Gastrocnemius medialis (tissue), 4 donors: ENCODE results near the gene HP.

Experiments
- POLR2A ChIP-seq, 2 donors: fragments of 450-650 bp; IDR thresholded peaks; one replicate each; pipeline ENCODE4 v1.6.1; 2017; ENCODE audit warnings: antibody characterized with exemption in 2 of 2, mild to moderate bottlenecking in 2 of 2, moderate library complexity in 2 of 2
- TF ChIP-seq, protein P1 (sequence below), 5 experiments: fragments of 450-650 bp in 3 of 5; fragments of 200-600 bp in 2 of 5; sonication (generic) in 2 of 5; IDR thresholded peaks in 4 of 5; conservative IDR thresholded peaks in 1 of 5; 1 replicate in 4 of 5; 2 replicates in 1 of 5; pipeline ENCODE4 v1.5.1; 2016 to 2019; ENCODE audit warnings: antibody characterized with exemption in 5 of 5, mild to moderate bottlenecking in 3 of 5, moderate library complexity in 3 of 5

DNA sequence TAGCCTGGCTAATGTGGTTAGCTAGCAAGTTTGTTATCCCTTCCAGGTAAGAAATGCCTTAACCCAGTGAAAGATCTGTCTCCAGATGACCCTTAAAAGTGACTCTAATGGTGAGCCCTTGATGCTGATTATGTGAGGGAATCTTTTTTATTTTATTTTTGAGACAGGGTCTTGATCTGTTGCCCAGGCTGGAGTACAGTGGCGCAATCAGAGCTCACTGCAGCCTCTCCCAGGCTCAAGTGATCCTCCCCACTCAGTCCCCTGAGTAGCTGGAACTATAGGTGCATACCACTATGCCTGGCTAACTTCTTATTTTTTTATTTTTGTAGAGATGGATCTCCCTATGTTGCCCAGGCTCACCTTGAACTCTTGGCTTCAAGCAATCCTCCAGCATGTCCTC is 10.8 kb upstream of the HP start:
- TF ChIP-seq POLR2A (IDR thresholded peaks at IDR 0.05) = no peak
- TF ChIP-seq, protein P1, sequence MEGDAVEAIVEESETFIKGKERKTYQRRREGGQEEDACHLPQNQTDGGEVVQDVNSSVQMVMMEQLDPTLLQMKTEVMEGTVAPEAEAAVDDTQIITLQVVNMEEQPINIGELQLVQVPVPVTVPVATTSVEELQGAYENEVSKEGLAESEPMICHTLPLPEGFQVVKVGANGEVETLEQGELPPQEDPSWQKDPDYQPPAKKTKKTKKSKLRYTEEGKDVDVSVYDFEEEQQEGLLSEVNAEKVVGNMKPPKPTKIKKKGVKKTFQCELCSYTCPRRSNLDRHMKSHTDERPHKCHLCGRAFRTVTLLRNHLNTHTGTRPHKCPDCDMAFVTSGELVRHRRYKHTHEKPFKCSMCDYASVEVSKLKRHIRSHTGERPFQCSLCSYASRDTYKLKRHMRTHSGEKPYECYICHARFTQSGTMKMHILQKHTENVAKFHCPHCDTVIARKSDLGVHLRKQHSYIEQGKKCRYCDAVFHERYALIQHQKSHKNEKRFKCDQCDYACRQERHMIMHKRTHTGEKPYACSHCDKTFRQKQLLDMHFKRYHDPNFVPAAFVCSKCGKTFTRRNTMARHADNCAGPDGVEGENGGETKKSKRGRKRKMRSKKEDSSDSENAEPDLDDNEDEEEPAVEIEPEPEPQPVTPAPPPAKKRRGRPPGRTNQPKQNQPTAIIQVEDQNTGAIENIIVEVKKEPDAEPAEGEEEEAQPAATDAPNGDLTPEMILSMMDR (IDR thresholded peaks at IDR 0.05 in 4 of 5, conservative IDR thresholded peaks at IDR 0.05 in 1 of 5) = no peak
